Measurements from ENCODE around the gene DDC.

DDC gene

GRCh38 chr7:50512384-50512783 lies 52.8 kb downstream of the DDC start:
- no peak for ATAC-seq
- TF ChIP-seq TCF4 (CRISPR knock-in tag; IDR thresholded peaks at IDR 0.05; ENCODE audit: borderline replicate concordance), result no peak
- TF ChIP-seq ZC3H10 (CRISPR knock-in tag; IDR thresholded peaks at IDR 0.05), result no peak
- TF ChIP-seq ZFP30 (CRISPR knock-in tag; IDR thresholded peaks at IDR 0.05), result no peak
- no peak for TF ChIP-seq POU6F1 (CRISPR knock-in tag; IDR thresholded peaks at IDR 0.05; ENCODE audit: borderline replicate concordance, low read depth)
- no peak for TF ChIP-seq ZNF8 (CRISPR knock-in tag; IDR thresholded peaks at IDR 0.05)
- TF ChIP-seq PATZ1 (CRISPR knock-in tag; IDR thresholded peaks at IDR 0.05; ENCODE audit: borderline replicate concordance), result no peak
- no peak for TF ChIP-seq ARNTL (CRISPR knock-in tag; IDR thresholded peaks at IDR 0.05; ENCODE audit: borderline replicate concordance, low read depth)
- no peak for TF ChIP-seq ZFP3 (CRISPR knock-in tag; IDR thresholded peaks at IDR 0.05)

- TF ChIP-seq ZNF70 (CRISPR knock-in tag; IDR thresholded peaks at IDR 0.05) (no peak), PATZ1 (CRISPR knock-in tag; IDR thresholded peaks at IDR 0.05; ENCODE audit: borderline replicate concordance) (no peak), ZFP30 (CRISPR knock-in tag; IDR thresholded peaks at IDR 0.05) (no peak), SNAI2 (CRISPR knock-in tag; IDR thresholded peaks at IDR 0.05) (no peak), ARNTL (CRISPR knock-in tag; IDR thresholded peaks at IDR 0.05; ENCODE audit: borderline replicate concordance, low read depth) (no peak), TCF4 (CRISPR knock-in tag; IDR thresholded peaks at IDR 0.05; ENCODE audit: borderline replicate concordance) (no peak), PPARA (CRISPR knock-in tag; IDR thresholded peaks at IDR 0.05; ENCODE audit: borderline replicate concordance) (no peak), CSRNP3 (CRISPR knock-in tag; IDR thresholded peaks at IDR 0.05) (no peak), ESRRG (CRISPR knock-in tag; IDR thresholded peaks at IDR 0.05) (no peak), ZNF565 (CRISPR knock-in tag; conservative IDR thresholded peaks at IDR 0.05; ENCODE audit: low read depth) (no peak), ZC3H10 (CRISPR knock-in tag; IDR thresholded peaks at IDR 0.05) (no peak), ZFP3 (CRISPR knock-in tag; IDR thresholded peaks at IDR 0.05) (no peak), ISL1 (CRISPR knock-in tag; IDR thresholded peaks at IDR 0.05) (no peak), CSDC2 (CRISPR knock-in tag; IDR thresholded peaks at IDR 0.05) (no peak), TSHZ2 (CRISPR knock-in tag; IDR thresholded peaks at IDR 0.05) (no peak), GLIS3 (CRISPR knock-in tag; IDR thresholded peaks at IDR 0.05) (no peak)
- ATAC-seq, result no peak
These were observed 55.7 kb downstream of the DDC start for GRCh38 chr7:50509459-50509858.

- TF ChIP-seq PATZ1 (CRISPR knock-in tag; IDR thresholded peaks at IDR 0.05; ENCODE audit: borderline replicate concordance) (no peak), CSDC2 (CRISPR knock-in tag; IDR thresholded peaks at IDR 0.05) (no peak), BACH2 (CRISPR knock-in tag; IDR thresholded peaks at IDR 0.05; ENCODE audit: borderline replicate concordance) (no peak), ARNTL (CRISPR knock-in tag; IDR thresholded peaks at IDR 0.05; ENCODE audit: borderline replicate concordance, low read depth) (no peak)
- ATAC-seq, result peak; percentile 46; the same call in 2 of the 3 replicates
These were observed 56.7 kb downstream of the DDC start for GRCh38 chr7:50508471-50508943.
